ENCODE results near the gene GLT8D2. TPM values are rescaled to one million over a fixed set of nuclear protein-coding genes. Genes with fewer than 3 reads are reported as not detected.

GLT8D2 gene
- total RNA-seq (7.7 TPM), polyA plus RNA-seq (ENCODE audit: insufficient read depth, low read depth, low replicate concordance) (7.0 TPM)
- long read RNA-seq, donor 1, partial matches to known transcripts = 6 of 6 reads
- long read RNA-seq, donor 1, other reads (novel, unspliced or antisense) = 0 of 6 reads
- long read RNA-seq, donor 2, partial matches to known transcripts = 6 of 53 reads
- long read RNA-seq, donor 2, other reads (novel, unspliced or antisense) = 47 of 53 reads
- long read RNA-seq, donor 3, partial matches to known transcripts = 7 of 11 reads
- long read RNA-seq, donor 3, other reads (novel, unspliced or antisense) = 0 of 11 reads
- long read RNA-seq, donor 4, partial matches to known transcripts = 0 of 2 reads
- long read RNA-seq, donor 4, other reads (novel, unspliced or antisense) = 0 of 2 reads
- long read RNA-seq, donor 5 = 0 reads
- long read RNA-seq, donor 6, partial matches to known transcripts = 13 of 16 reads
- long read RNA-seq, donor 6, other reads (novel, unspliced or antisense) = 0 of 16 reads
- long read RNA-seq, donor 7, partial matches to known transcripts = 0 of 4 reads
- long read RNA-seq, donor 7, other reads (novel, unspliced or antisense) = 1 of 4 reads
- long read RNA-seq, donor 8, partial matches to known transcripts = 0 of 4 reads
- long read RNA-seq, donor 8, other reads (novel, unspliced or antisense) = 0 of 4 reads
- long read RNA-seq, donor 9, partial matches to known transcripts = 0 of 1 reads
- long read RNA-seq, donor 9, other reads (novel, unspliced or antisense) = 0 of 1 reads
- long read RNA-seq, donor 10, partial matches to known transcripts = 6 of 8 reads
- long read RNA-seq, donor 10, other reads (novel, unspliced or antisense) = 0 of 8 reads

GRCh38 chr12:104049903-104050356 lies at the start of gene GLT8D2:
GLT8D2 (minus strand) TSS chr12:104050187; CDS start chr12:104019648, 30,539 bp downstream.
- Histone ChIP-seq H3K9ac (ENCODE audit: low read length in 3 of 3) (peak within 1 kb of the TSS; percentile 4 to 25 (median 17)), H3K27me3 (ENCODE audit: control insufficient read depth, insufficient read depth, low read length) (no peaks in the 10 kb centered on the region), H3K36me3 (ENCODE audit: control insufficient read depth in 2 of 3, insufficient read depth in 3 of 3, low read length in 3 of 3) (no peaks in the 10 kb centered on the region), H3K4me1 (ENCODE audit: control insufficient read depth in 2 of 3, insufficient read depth in 2 of 3, low read depth in 1 of 3, low read length in 3 of 3) (peaks cover 0 to 3% (median 0%) of the 10 kb centered on the region in 3 donors), H3K9me3 (ENCODE audit: control insufficient read depth in 2 of 3, insufficient read depth in 1 of 3, low read length in 3 of 3) (no peaks in the 10 kb centered on the region), H3K27ac (ENCODE audit: low read depth in 2 of 2, low read length in 2 of 2) (peak within 1 kb of the TSS in 1 of 2 donors; percentile 49), H3K4me3 (ENCODE audit: low read length in 3 of 3) (peak within 1 kb of the TSS; percentile 58 to 63 (median 63))
- intact Hi-C loops (cut with DNase I) = no loop called here
- DNase-seq (peak; percentile 56 to 81 (median 78)), FAIRE-seq (no peak)
- no peak for TF ChIP-seq CTCF (IDR thresholded peaks at IDR 0.05; ENCODE audit: borderline replicate concordance, extremely low read depth, insufficient read depth)

GRCh38 chr12:104097954-104098353 lies 48.0 kb upstream of the GLT8D2 start:
- H3K4me1 ChIP-seq (ENCODE audit: control insufficient read depth in 2 of 3, insufficient read depth in 2 of 3, low read depth in 1 of 3, low read length in 3 of 3) = no peaks in the 10 kb centered on the region
- no peak for TF ChIP-seq CTCF (IDR thresholded peaks at IDR 0.05; ENCODE audit: borderline replicate concordance, extremely low read depth, insufficient read depth)
- no peaks in the 10 kb centered on the region for H3K27me3 ChIP-seq (ENCODE audit: control insufficient read depth, insufficient read depth, low read length)
- no peak overlapping the region for H3K4me3 ChIP-seq (ENCODE audit: low read length in 3 of 3)
- no peak overlapping the region for H3K27ac ChIP-seq (ENCODE audit: low read depth in 2 of 2, low read length in 2 of 2)
- H3K9ac ChIP-seq (ENCODE audit: low read length in 3 of 3) = no peak overlapping the region
- FAIRE-seq = no peak
- DNase-seq = no peak
- H3K9me3 ChIP-seq (ENCODE audit: control insufficient read depth in 2 of 3, insufficient read depth in 1 of 3, low read length in 3 of 3) = no peaks in the 10 kb centered on the region
- intact Hi-C loops (cut with DNase I) = no loop called here
- H3K36me3 ChIP-seq (ENCODE audit: control insufficient read depth in 2 of 3, insufficient read depth in 3 of 3, low read length in 3 of 3) = peaks cover 10 to 35% (median 14%) of the 10 kb centered on the region in 3 donors

- Histone ChIP-seq H3K9ac (ENCODE audit: low read length in 3 of 3) (no peak overlapping the region), H3K9me3 (ENCODE audit: control insufficient read depth in 2 of 3, insufficient read depth in 1 of 3, low read length in 3 of 3) (no peaks in the 10 kb centered on the region), H3K4me3 (ENCODE audit: low read length in 3 of 3) (no peak overlapping the region), H3K4me1 (ENCODE audit: control insufficient read depth in 2 of 3, insufficient read depth in 2 of 3, low read depth in 1 of 3, low read length in 3 of 3) (no peaks in the 10 kb centered on the region), H3K27ac (ENCODE audit: low read depth in 2 of 2, low read length in 2 of 2) (no peak overlapping the region), H3K36me3 (ENCODE audit: control insufficient read depth in 2 of 3, insufficient read depth in 3 of 3, low read length in 3 of 3) (peaks cover 10 to 29% (median 14%) of the 10 kb centered on the region in 3 donors), H3K27me3 (ENCODE audit: control insufficient read depth, insufficient read depth, low read length) (no peaks in the 10 kb centered on the region)
- intact Hi-C loops (cut with DNase I) = no loop called here
- no peak for TF ChIP-seq CTCF (IDR thresholded peaks at IDR 0.05; ENCODE audit: borderline replicate concordance, extremely low read depth, insufficient read depth)
- FAIRE-seq = no peak
- DNase-seq = no peak
These were observed 45.3 kb upstream of the GLT8D2 start for GRCh38 chr12:104095289-104095688.

Measured in kidney (tissue), 22 donors.